GM21619 (cell line): ENCODE data around the gene CPLX3.

Experiments used
- ATAC-seq: cut with Tn5 transposase; IDR thresholded peaks from one replicate; pipeline ENCODE4 v1.9.1; 2021; ENCODE audit not compliant: unreplicated experiment

CPLX3 gene

DNA sequence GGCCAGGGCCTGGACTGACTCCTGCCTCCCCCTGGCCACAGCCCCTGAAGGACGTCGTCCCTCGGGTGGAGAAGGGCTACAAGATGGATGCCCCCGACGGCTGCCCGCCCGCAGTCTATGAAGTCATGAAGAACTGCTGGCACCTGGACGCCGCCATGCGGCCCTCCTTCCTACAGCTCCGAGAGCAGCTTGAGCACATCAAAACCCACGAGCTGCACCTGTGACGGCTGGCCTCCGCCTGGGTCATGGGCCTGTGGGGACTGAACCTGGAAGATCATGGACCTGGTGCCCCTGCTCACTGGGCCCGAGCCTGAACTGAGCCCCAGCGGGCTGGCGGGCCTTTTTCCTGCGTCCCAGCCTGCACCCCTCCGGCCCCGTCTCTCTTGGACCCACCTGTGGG, 24.1 kb upstream of the CPLX3 start:
- no peak for ATAC-seq

GRCh38 chr15:74802862-74803447, 23.5 kb upstream of the CPLX3 start:
- ATAC-seq: no peak

- no peak for ATAC-seq
Measured at GRCh38 chr15:74804935-74805334, 21.5 kb upstream of the CPLX3 start.

- no peak for ATAC-seq
Measured at GRCh38 chr15:74807282-74807681, 19.1 kb upstream of the CPLX3 start.

DNA sequence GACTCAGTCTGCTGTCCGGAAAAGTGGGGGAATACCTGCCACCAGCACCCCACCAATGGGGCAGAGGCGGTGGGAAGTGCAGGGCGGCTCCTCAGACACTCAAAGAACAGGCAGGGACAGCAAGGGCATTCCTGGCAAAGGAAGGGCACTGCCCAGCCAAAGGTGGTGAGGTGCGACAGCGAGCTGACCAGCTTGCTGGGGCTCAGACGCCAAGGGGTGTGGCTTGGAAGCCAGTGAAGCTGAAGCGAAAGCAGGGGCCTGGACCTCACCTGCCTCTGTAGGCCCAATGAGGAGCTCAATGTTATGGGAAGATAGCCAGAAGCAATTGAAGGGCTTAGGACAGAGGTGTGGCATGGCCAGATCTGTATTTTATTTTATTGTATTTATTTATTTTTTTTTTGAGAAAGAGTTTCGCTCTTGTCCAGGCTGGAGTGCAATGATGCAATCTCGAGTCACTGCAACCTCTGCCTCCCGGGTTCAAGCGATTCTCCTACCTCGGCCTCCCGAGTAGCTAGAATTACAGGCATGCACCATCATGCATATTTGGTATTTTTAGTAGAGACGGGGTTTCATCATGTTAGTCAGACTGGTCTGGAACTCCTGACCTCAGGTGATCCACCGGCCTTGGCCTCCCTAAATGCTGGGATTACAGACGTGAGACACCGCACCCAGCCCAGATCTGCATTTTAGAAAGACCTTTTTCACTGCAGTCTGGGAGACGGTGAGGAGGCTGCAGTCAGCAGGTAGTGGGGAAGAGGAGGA, 18.2 kb upstream of the CPLX3 start:
- ATAC-seq: no peak

DNA sequence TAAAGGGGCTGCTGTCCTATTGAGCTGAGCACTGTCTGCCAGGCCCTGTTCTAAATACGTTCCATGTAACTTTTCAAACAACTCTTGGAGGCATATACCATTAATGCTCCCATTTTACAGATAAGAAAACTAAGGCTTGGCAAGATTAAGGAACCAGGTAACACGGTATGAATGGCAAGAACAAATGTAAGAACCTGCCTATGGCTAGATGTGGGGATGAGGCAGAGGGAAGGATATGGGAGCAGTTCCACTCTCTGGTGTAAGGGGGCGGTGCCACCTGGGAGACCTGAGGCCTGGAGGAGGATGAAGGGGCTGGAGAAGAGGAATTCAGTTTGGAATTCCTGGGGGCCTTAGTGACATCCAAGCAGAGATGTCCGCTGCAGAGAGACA, 17.6 kb upstream of the CPLX3 start:
- no peak for ATAC-seq

- ATAC-seq: no peak
Measured at GRCh38 chr15:74809242-74809641, 17.2 kb upstream of the CPLX3 start.

DNA sequence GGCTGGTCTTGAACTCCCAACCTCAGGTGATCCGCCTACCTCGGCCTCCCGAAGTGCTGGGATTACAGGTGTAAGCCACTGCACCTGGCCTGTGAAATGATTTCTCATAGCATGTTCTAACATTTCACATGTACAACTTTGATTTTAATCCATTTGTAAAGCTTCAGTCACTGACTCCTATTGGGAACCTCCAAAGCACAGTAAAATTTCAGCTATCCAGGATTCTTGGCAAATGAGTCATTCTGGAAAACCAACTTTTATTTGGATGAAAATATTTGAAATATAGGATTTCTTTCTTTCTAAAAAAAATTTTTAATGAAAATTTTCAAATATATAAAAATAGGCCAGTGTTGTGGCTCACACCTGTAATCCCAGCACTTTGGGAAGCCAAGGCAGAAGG, 16.5 kb upstream of the CPLX3 start:
- ATAC-seq: no peak

DNA sequence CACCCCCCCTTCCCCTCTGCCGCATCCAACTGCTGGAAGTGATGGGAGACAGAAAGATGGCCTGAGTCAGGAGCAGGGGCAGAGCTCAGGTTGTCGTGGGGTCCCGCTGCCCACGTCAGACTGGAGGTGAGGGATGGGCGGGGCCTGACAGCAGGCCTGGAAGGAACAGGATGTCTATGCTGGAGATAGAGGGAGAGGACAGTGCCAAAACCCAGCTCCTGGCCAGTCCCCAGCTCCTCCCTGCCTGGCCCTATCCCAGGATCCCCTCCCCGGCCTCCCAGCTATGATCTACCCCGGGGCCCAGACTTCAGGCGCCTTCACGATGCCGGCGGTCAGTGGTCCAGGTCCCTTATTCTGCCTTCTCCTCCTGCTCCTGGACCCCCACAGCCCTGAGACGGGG, 13.9 kb upstream of the CPLX3 start, which contains the start of gene LMAN1L:
LMAN1L (plus strand) TSS at position 303 of the 400 bp plus-strand sequence; CDS start at position 323, 20 bp downstream.
- ATAC-seq: no peak

GRCh38 chr15:74815121-74815934, 11.1 kb upstream of the CPLX3 start:
- ATAC-seq: no peak

- ATAC-seq: no peak
Measured at GRCh38 chr15:74815961-74816360, 10.5 kb upstream of the CPLX3 start.

- no peak for ATAC-seq
Measured at GRCh38 chr15:74816624-74817369, 9.6 kb upstream of the CPLX3 start.

DNA sequence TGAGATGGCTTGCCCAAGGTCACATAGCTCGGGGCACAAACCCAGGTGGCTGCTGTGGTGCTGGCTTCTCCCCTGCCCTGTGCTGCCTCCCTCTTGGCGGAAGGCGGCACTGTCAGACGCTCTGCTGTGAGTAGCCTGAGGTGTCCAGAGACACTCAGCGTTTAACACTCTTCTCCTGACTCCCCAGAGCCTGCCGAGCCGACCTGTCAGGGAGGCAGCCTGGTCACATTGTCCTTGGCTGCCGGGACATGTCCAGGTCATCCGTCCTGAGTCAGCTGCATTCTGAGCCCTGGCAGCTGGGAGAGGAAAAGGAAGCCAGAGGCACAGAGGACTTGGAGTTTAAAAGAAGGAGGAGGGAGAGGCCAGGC, 9.1 kb upstream of the CPLX3 start:
- no peak for ATAC-seq

DNA sequence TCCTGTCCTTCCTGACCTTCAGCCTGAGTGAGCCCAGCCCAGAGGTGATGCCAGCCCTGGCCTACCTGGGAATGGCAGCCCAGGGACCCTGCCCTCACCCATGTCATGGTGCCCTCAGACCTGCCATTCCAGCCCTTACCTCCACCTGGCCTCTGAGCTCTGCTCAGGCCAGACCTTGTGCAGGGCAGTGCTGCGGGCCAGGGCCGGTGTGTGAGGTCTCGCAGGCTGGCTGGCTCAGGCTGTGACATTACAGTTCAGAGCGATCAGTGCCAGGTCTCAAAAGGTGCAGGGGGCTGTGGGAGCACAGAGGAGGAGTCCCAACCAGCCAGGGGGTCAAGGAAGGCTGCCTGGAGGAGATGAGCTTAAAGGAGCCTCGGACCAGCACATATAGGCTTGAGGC, 6.4 kb upstream of the CPLX3 start:
- no peak for ATAC-seq

GRCh38 chr15:74821091-74821789, 5.2 kb upstream of the CPLX3 start:
- peak; percentile 78 for ATAC-seq

DNA sequence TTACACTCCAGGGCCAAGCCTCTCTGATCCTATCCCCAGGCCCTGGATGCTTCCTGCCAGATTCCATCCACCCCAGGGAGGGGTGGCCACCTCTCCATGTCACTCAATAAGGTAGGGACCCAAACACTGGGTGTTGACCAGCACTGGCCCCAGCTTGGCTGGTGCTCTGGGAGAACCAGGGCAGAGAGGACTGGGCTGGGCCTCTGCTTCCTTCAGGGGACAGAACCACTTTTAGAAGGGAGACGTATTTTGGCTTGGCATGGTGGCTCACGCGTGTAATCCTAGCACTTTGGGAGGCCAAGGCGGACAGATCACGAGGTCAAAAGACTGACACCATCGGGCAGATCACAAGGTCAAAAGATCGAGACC, 4.7 kb upstream of the CPLX3 start:
- ATAC-seq: no peak

DNA sequence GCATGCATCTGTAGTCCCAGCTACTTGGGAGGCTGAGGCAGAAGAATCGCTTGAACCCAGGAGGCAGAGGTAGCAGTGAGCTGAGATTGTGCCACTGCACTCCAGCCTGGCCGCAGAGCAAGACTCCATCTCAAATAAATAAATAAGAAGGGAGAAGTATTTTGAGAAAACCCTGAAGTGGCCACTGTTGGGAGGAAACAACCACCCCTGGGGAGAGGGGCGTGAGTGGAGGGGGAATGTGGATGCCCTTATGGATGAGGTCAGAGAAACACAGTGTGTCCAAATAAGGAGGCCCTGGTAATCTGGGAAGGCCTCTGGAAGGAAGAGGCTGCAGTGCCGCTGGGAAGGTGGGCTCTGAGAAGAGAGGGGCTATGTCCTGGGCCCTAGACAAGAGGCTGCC, 4.2 kb upstream of the CPLX3 start:
- ATAC-seq: no peak

DNA sequence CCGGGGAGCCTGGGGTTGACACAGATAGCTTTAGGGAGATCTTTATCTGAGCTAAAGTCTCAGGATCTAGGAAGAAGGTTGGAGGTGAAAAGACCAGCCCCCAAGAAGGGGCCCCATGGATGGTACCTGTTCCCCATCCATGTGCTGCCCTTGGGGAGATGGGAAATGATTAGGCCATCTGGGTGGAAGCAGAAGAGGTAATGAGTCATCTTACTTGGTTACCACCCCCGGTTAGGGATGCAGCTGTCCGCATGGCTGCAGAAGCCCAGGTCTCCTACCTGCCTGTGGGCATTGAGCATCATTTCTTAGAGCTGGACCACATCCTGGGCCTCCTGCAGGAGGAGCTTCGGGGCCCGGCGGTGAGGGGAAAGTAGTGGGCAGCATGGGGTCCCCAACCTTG, 3.1 kb upstream of the CPLX3 start:
- ATAC-seq: no peak

DNA sequence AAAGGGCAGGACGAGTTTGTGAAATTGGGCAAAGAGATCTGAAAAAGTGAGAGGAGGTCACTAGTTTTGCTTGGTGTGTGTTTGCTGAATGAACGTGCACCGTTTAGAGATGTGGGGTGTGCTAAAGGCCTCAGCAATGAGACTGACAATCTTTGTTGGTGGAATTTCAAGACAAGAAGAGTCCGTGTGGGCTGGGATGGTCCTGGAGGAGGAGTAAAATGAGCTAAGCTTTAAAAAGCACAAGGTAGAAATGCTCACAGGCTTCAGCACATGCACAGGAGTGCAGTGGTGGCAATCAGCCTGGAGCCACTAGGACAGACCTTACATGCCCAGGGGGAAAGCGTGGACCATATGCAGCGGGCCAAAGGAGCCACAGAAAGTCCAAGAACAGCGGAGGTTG, 1.5 kb upstream of the CPLX3 start:
- no peak for ATAC-seq

DNA sequence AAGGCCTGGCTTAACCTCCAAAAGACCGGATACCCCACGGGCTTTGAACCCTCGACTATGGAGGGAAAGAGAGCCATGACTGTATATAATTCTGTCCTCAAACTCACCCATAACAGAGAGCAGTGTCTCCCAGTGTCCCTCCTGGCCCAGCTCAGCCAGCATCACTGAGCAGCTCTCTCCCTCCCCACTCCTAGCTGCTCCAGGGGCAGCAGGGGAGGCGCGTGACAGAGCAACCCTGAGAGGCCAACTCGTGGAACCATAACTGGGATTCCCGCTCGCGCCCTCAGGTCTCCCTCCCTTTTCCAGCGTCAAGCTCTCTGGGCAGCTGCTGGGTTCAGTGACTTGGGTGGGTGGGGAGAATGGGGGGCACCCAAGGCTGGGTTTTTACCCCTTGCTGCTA, 561 bp upstream of the CPLX3 start:
- no peak for ATAC-seq

- no peak for ATAC-seq
Measured at GRCh38 chr15:74826921-74827320, 494 bp downstream of the CPLX3 start.
